ENCODE data around the gene TRIM2.
"Not testable (repeated sequence)": the region's sequence is repeated elsewhere in the genome, so short reads cannot be mapped to it uniquely, and the experiment has no call there.

TRIM2 gene

DNA sequence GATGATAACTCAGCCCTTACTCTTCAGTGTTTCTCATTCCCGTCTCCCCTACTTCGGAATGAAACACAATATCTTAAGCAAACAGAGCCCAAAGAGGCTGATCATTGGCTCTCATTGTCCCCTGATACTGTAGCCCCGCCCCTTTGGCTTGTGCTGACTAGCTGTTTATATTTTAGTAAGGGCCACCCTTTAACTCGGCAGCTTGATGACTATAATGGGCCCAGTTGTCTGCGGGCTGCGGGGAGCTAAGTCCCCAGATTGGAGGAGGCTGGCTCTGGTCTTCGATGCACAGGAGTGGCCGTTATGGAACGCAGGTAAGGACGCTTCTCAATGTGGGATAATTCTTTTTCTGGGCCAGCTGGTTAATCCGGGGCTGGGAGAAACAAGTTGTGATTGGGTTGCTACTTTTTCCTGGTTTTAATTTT, at the start of gene TRIM2:
Gene TRIM2, plus strand, starts transcription at position 197 of the 425 bp plus-strand sequence. Its CDS starts 88 bp downstream, at position 285.
- no peak for DNase-seq

DNA sequence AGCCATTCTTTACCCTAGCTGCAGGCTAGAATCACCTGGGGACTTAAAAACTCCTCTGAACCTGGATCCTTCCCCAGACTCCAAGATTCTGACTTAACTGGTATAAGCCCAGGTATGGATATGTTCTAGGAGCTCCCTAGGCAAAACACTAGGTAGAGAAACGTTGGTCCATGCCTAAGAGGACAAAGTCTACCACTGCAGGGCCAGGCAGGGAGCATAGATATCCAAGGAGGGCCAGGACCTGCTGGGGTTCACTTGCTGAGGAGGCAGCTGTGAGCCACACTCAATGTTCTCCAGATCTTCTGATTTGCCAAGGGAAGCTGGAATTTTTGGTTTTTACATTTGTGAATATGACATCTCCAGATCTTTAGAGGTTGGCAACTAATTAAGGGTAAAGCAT, 48.6 kb upstream of the TRIM2 start:
- DNase-seq, result no peak

DNA sequence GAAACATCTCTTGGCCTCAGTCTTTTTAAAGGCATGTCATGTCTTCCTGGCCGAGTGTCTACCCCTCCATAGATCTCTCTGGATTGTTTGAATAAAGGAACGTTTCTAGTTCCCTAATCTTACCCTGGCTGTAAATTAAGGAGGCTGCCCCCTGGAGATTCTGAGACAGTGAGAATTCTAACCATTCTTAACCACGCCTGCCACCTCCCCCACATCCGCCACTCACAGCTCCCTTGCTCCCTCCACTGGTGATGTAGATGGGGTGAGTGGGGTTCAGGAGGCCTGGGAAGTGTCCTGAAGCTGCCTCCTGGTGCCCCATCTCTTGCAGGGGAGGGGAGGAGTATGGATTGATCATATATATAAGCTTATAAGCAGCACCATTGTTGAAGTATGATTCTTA, 48.0 kb upstream of the TRIM2 start:
- DNase-seq, result peak; percentile 27

DNA sequence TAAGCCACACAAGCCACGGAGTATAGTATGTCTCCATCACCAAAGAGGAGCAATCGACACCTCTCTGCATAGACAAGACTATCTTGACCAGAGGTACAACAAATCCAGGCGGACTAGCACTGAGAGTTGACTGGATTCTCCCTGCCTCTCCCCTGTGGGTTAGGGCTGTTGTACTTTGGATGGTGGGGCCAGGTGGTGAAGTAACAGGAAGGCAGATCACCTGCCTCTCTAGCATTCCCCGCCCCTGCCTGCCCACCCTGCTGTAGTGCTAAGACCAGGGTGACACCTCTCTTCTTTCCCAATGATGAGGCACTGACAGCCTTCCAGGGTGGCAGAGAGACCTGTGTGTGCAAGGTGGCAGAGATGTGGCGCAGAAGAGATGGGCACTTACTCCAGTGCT, 47.5 kb upstream of the TRIM2 start:
- no peak for DNase-seq

DNA sequence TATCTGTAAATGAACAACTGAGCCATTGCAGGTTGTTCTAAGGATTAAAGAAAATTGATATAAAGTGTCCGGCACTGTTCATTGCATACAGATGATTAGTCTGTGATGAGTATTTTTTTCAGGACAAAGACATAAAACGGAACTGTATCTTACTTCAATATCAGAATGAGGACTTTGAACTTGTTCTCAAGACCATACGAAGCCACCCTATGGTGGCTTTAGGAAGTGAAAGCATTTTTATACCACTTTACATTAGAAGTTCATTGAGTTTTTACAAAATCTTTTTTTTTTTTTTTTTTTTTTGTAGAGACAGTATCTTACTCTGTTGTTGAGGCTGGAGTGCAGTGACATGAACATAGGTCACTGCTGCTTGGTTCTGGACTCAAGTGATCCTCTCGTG, 45.2 kb upstream of the TRIM2 start:
- no peak for DNase-seq

DNA sequence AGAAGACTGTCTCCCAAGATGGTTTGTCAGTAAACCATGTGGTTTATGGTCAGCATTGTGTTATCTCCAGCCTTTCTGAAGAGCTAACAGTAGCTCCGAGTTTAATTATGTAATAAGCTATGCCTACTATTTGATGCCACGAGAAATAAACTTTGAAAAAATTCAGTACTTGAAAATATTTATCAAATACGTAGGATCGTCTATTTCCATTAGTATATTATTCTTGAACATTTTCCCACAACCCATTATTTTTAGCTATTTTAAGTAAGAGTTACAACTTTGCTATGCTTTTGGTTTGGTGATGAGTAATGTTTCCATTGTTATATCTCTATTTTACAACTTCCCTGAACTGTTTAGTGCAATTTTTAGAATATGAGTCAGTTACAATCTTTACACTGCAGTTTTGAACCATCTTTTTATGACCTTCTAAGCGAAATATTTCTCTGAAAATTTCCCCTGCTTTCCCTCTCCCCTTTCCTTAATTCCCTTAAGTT, 44.5 kb upstream of the TRIM2 start:
- peak; percentile 48 for DNase-seq

DNA sequence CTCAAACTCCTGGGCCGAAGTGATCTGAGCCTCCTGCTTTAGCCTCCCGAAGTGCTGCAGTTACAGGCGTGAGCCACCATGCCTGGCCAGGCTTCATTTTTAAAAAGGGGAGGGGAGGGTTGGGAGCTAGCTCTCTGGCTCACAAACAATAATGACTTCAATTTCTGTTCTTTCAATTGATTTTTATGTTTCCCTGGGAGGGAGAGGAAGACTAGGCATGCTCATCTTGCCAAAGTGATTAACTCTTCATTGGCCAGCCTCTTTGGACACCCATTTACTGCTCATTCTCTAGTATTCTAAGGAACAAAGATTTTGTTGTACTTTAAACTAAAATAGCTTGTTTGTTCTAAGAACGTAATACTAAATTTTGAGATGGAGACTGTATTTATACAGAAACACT, 43.4 kb upstream of the TRIM2 start:
- DNase-seq, result no peak

DNA sequence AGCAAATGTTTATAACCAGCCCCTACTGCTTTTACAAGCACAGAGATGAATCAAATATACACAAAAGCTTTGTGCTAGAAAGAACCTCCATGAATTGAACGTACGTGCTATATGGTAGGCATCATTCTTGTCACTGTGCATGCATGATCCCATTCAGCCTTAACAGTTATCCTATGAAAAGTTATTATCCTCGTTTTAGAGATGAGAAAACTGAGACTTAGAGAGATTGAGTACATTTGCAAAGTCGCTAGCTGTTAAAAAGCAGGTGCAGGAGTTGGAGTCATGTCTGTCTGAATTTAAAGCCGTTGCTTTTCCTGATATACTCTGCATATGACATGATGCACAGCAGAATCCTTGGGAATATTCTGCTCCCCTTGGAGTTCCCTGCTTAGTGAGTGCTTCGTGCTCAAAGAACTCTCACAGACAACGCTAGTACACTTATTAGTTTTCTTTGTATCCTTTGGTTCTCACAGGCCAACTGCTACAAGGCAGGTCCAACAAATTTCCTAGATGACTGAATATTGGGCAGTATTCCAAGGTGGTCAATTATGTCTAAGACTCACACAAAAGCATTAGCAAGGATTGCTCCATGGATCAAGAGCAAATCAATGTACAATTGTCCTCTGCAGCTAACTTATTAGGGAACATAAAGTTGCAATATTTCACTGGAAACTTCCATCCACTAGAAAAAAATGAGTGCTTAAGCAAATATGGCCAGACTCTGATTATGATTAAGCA, 42.8 kb upstream of the TRIM2 start:
- no peak for DNase-seq

DNA sequence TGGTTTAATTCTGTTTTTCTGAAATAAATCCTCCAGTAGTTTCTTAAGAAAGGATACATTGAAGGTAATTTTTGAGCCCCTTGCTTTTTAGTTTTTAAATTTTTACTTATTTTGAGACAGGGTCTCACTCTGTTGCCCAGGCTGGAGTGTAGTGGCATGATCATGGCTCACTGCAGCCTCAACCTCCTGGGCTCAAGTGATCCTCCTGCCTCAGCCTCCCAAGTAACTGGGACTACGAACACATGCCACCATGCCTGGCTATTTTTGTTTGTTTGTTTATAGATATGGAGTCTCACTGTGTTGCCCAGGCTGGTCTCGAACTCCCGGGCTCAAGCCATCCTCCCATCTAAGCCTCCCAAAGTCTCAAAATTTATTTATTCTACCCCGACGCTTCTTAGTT, 39.0 kb upstream of the TRIM2 start:
- DNase-seq, result not testable (repeated sequence)

DNA sequence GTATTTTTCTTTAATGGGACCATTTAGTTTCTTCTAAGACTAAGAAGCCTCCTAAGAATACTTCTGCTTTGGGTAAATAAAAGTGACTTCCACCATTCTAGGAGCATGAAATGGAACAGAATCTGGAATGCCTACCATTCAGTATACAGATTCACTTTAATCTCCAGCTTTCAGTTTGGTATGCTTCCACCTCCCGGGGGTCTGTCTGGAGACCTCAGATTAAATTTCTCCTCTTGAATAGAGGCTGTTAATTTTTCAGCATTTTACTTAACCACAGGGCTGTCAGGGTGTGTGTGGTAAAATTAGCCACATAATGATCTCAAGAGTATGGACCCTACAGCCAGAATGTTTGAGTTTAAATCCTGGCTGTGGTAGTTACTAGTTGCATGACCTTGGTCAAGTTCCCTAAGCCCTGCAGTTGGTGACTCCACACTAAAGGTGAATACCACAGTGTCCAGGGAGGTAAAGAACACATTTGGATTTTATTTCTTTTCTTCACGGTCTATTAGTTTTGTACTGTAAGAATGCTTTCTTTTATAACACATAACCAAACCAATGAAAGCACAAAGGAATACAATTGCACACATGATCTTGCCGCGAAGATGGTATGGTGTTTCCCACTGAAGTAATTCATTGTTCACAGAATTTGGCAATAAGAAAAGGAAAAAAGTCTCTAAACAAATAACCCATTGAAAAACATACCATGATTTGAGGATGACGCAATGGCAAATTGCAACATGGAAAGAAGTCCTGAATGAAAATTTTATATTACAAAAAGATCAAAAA, 37.3 kb upstream of the TRIM2 start:
- no peak for DNase-seq

DNA sequence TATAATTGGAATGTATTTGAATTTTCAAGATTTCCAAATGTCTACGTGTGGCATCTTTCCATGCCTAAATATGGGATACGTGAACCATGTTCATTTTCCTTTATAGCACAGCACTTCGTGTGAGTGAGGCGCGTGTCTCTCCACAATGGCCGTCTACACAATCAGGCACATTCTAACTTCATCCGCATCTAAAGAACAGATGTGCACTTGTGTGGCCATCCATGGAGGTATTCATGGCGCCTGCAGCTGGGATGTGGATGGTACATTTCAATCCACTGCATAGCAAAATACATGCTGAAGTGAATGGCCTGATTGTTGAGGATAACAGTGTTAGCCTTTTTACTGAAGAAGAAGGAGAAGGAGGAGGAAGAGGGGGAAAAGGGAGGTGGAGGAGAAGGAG, 34.5 kb upstream of the TRIM2 start:
- DNase-seq, result no peak

DNA sequence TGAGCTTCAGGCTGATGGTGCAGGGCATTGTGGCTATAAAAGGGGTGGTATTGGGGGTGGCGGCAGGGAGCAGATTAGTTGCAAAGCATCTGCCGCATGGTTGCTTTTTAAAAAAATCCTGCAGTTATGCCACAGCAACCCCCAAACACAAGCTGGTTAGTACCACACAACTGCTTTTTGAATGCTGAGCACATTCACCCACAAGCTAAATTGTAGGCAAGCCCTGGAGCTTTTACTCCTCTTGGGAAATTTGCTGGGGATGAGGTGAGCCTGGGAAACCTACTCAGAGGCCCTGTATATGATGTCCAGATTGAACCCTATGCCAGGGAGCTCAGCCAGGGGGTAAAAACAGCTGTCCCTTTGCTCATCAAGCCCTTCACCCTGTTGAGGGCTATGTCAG, 33.8 kb upstream of the TRIM2 start:
- no peak for DNase-seq

DNA sequence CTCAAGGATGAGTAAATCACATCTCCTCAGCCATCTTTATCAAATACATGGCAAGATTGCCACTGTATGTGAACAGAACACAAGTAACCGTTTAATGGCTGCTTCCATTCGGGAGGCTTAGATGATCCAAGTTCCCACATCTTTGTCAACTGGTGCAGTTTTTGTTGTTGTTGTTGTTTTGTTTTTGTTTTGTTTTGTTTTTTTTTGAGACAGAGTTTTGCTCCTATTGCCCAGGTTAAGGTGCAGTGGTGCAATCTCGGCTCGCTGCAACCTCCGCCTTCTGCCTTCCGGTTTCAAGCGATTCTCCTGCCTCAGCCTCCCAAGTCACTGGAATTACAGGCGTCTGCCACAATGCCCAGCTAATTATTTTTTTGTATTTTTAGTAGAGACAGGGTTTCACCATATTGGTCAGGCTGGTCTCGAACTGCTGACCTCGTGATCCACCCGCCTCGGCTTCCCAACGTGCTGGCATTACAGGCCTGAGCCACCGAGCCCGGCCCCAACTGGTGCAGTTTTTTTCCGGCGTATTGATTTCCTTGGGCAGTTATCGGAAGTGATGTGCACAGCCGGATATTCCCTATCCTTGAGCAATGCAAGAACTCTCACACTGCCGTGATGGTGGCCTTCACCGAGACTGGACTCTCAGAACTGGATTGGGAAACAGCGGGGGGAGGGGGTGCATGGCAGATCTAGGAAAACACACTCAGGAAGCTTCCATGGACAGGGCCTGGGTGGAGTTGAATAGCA, 29.2 kb upstream of the TRIM2 start:
- DNase-seq, result no peak

DNA sequence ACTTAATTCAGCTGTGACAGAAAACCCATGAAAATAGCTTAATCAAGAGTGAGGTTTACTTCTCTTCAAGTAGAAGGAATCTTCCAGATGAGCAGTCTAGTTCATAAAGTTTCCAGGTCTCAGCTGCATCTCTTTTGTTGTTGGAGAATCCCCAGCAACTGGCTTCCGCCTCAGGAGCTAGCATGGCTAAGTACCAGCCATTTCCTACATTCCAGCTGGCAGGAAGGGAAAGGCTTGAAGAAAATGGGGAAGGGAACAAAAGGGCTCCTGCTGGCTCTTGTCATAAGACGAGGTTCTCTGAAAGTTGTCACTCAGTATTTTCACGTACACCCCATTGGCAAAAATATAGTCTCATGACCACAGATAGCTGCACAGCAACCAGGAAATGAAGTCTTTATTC, 27.3 kb upstream of the TRIM2 start:
- DNase-seq, result no peak

DNA sequence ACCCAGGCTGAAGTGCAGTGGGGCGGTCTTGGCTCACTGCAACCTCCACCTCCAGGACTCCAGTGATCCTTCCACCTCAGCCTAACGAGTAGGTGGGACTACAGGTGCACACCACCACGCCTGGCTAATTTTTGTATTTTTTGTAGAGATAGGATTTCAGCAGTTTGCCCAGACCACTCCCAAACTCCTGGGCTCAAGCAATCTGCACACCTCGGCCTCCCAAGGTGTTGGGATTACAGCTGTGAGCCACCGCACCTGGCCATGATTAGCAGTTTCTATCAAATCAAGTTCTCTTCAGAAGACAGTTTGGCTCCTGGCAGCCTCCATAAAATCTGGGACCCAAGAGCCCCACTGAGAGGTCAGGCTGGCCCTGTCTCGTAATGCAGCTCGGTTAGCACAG, 26.4 kb upstream of the TRIM2 start:
- no peak for DNase-seq

DNA sequence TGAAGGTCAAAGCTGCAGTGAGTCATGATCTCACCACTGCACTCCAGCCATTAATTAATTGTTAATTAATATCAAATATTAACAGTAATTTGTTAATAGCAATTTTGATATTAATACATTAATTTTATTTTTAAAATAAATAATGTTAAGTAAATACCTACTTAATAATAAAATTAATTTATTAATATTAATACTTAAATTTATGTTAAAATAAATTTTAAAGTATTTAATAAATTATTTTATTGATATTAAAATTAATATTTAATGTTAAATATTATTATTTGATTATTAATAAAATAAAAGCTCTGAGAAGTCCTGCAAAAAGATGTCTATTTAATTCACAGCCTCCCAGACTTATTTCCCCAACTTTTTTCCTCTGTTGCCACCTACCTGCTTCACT, 25.1 kb upstream of the TRIM2 start:
- DNase-seq, result no peak

DNA sequence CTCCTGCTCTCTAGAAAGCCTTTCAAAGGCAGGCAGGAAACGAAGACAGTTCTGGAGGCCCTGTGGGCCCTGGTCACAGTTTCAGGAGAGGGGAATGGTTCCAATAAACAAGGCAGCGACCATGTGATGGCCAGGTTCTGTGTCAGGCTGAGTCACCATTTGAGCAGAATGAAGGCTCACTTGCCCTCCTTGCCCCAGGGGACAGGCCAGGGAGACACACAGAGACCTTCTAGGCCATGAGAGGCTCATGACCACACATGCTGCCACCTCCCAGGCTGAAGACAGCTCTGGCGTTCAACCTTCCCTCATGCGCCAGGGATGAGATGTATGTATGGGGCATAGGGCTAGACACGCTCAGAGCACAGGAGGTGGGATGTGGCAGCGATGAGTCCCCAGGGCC, 22.9 kb upstream of the TRIM2 start:
- no peak for DNase-seq

DNA sequence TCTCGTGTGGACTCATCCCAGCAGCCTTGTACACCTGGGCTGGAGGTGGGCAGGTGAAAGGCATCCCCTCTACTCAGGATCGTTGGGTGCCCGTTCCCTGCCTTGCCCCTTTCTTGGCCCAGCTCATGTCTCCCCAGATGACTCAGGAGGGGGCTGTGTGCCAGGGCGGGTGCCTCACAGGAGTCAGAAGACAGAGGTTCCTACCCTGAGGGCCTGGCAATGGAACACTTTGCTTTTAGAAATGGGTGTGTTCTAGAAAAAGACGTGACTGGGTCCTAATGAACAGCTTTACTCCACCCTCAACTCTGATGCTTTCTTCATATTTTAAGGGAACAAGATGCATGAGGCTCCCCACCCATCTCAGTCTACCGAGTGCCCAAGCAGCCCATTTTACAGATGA, 22.5 kb upstream of the TRIM2 start:
- no peak for DNase-seq

DNA sequence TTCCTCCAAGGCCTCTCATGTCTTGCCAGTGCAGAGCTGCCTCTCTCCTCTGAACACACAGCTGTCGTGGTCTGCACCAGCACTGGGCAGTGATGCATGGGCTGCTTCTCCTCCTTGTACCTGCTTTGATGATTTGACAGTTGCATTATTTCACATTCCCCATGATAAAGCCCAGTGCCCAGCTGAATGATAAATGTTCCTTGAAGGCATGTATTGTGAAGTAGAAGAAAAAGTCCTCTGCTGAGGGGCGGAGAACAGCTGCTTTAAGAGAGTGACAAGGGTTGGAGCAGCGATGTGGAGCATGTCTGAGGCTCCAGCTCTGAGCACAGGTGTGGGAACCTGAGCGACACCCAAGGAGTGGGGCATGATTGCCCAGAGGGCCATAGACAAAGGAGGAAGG, 21.1 kb upstream of the TRIM2 start:
- no peak for DNase-seq

DNA sequence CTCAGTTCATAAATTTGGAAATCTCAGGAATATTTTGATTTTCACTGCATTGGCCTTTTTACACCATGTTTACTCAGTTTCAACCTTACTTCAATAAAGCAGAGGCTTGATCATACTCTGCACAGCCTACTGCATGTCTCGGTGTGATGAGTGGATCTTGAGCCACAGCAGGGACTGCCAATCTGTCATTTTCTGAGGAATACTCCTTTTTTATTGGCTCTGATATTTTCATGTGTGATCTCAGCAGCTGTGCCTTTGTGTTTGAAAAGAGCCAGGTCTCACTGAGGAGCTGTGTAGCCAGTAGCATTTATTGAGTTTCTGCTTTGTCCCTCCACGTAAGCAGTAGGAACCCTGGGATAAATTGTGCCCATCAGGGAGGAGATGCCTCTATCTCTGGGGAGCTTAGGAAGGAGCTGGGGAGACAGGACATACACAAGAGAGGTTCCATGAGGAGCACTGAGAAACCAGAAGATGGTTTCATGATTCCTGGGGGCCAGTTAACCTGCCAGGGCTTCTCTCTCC, 18.9 kb upstream of the TRIM2 start:
- no peak for DNase-seq

DNA sequence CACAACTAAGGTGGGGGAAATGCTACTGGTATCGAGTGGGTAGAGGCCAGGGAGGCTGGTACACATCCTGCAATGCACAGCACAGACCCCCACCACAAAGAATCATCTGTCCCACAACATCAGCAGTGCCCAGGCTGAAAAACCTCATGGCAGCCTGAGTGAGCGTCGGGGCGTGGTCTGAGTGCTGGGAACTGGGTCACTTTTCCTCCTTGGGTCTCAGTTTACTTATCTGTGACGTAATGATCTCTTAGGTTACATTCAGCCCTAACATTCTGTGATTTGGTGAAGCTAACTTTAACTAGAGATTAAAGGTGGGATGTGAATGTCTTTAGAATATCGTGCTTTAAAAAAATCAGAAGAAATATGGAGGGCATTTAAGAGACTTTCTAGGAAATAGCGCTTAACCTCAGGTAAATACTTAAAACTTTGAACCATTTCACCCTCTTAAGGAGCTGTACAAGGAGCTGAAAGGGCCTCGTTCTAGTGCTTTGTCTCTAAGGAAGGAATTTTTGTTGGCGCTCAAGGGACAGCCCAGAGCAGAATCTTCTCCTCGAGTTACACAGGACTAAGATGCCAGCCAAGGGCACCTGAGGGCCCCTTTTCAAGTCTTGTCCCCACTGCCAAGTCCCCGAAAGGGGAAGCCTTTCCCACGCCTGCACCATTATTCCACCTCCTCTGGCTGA, 18.1 kb upstream of the TRIM2 start:
- DNase-seq, result no peak

DNA sequence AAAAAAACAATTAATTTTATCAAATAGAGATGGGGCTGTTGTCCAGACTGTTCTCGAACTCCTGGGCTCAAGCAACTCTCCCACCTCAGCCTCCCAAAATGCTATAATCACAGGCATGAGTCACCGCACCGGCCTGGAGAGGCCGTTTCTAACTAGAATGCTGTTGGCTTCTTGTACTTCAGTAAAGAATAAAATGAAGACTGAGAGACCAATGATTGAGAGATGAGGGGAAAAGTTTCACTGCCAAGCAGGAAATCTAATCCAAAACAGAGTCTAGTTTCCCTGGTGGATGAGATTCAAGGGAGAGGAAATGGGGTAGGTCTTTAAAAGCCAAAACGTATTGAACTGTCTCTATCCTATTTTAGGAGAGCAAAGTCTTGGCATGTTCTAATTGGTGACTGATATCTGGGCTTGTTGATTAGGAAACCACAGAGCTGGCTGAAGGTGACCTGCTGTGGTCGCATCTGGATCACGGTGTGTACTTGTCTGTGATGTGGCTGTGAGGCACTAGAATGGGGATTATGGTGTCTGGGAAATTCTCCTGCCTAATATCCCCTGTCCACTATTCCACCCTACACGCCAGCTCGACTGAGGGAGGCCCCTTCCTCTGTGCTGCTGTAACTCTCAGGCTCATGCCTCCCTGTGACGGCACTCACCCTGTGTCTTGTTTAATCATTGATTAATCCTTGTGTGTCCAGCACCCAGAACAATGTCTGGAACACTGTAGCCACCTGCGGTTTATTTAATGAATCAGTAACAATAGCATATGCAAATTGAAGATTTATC, 15.0 kb upstream of the TRIM2 start:
- no peak for DNase-seq
